Adipose tissue (tissue), 3 donors: ENCODE data around the gene PIGB. TPM values are rescaled to one million over a fixed set of nuclear protein-coding genes. Genes with fewer than 3 reads are reported as not detected.
"Not testable (repeated sequence)": the region's sequence is repeated elsewhere in the genome, so short reads cannot be mapped to it uniquely, and the experiment has no call there.

Source experiments
- H3K27ac ChIP-seq: one replicate; pipeline ENCODE4 v1.5.1; 2013; ENCODE audit warnings: low read depth, low read length
- WGBS, 3 donors: extraction: QIAGEN DNeasy Blood & Tissue Kit; methylation state at CpG; one replicate each; pipeline ENCODE4 v1.1.7; 2013; 5-methylcytosine and 5-hydroxymethylcytosine counted together
- polyA plus RNA-seq, 3 donors: library from polyadenylated mRNA; stranded (reverse); fragments of 200-250 nt; gene quantifications; one replicate each; pipeline ENCODE4 v1.2.3, GENCODE V29; 2013
- donor health status: healthy with polysubstance abuse.
- donor health status: Bipolar disorder and iron deficiency.
- donor health status: healthy.

The PIGB gene
- polyA plus RNA-seq, 3 donors: 2.8 to 6.8 (median 5.5) TPM

GRCh38 chr15:55289746-55290527, 29.1 kb upstream of the PIGB start, which contains the start of gene RAB27A:
Gene RAB27A (minus strand): TSS chr15:55289813. CDS start chr15:55234934, 54,879 bp downstream.
- peak within 1 kb of the TSS; percentile 79 for H3K27ac ChIP-seq
- 0 to 1% (median 0%) methylated on average over 54 to 69 of the region's 69 CpGs for WGBS, 3 donors

- WGBS, 3 donors: 21 to 23% (median 21%) methylated on average over 17 of the region's 17 CpGs
- no peak overlapping the region for H3K27ac ChIP-seq
Measured at GRCh38 chr15:55290528-55291057, 28.4 kb upstream of the PIGB start.

- H3K27ac ChIP-seq: no peak overlapping the region
Measured at GRCh38 chr15:55297315-55297714, 21.7 kb upstream of the PIGB start.

GRCh38 chr15:55302801-55303200, 16.2 kb upstream of the PIGB start:
- 96% methylated on average over 9 of the region's 32 CpGs; no CpG with 5 or more reads in 2 of the 3 donors for WGBS, 3 donors

GRCh38 chr15:55319537-55320237, 665 bp downstream of the PIGB start:
- 37 to 48% (median 47%) methylated on average over 4 of the region's 4 CpGs for WGBS, 3 donors
- H3K27ac ChIP-seq: no peak overlapping the region

More at GRCh38 chr15:55302801-55303200, 16.2 kb upstream of the PIGB start:
- not testable (repeated sequence) for H3K27ac ChIP-seq

- no peak overlapping the region for H3K27ac ChIP-seq
- WGBS, 3 donors: 25 to 60% (median 25%) methylated on average over 2 of the region's 2 CpGs
Measured at GRCh38 chr15:55320238-55320550, 1.2 kb downstream of the PIGB start.

GRCh38 chr15:55320963-55321362, 1.9 kb downstream of the PIGB start:
- 64 to 90% (median 86%) methylated on average over 1 of the region's 1 CpG for WGBS, 3 donors
- H3K27ac ChIP-seq: no peak overlapping the region

GRCh38 chr15:55322467-55322866, 3.4 kb downstream of the PIGB start:
- 65 to 86% (median 76%) methylated on average over 5 of the region's 5 CpGs for WGBS, 3 donors
- H3K27ac ChIP-seq: no peak overlapping the region

GRCh38 chr15:55327387-55327786, 8.4 kb downstream of the PIGB start:
- 64 to 83% (median 68%) methylated on average over 1 of the region's 1 CpG for WGBS, 3 donors
- H3K27ac ChIP-seq: no peak overlapping the region

- 87 to 97% (median 94%) methylated on average over 5 of the region's 5 CpGs for WGBS, 3 donors
- H3K27ac ChIP-seq: no peak overlapping the region
Measured at GRCh38 chr15:55334371-55334770, 15.3 kb downstream of the PIGB start.

- no peak overlapping the region for H3K27ac ChIP-seq
- 86 to 98% (median 97%) methylated on average over 1 of the region's 1 CpG for WGBS, 3 donors
Measured at GRCh38 chr15:55334997-55335396, 16.0 kb downstream of the PIGB start.

- H3K27ac ChIP-seq: no peak overlapping the region
- WGBS, 3 donors: 83 to 96% (median 92%) methylated on average over 1 of the region's 1 CpG
Measured at GRCh38 chr15:55337160-55337559, 18.1 kb downstream of the PIGB start.

- WGBS, 3 donors: 52 to 68% (median 58%) methylated on average over 2 of the region's 2 CpGs
- H3K27ac ChIP-seq: no peak overlapping the region
Measured at GRCh38 chr15:55343168-55343567, 24.1 kb downstream of the PIGB start.

- 75 to 91% (median 85%) methylated on average over 2 of the region's 2 CpGs for WGBS, 3 donors
- H3K27ac ChIP-seq: no peak overlapping the region
Measured at GRCh38 chr15:55344206-55344605, 25.2 kb downstream of the PIGB start.

- WGBS, 3 donors: 64 to 82% (median 77%) methylated on average over 4 of the region's 4 CpGs
- no peak overlapping the region for H3K27ac ChIP-seq
Measured at GRCh38 chr15:55348281-55348778, 29.3 kb downstream of the PIGB start.

GRCh38 chr15:55349282-55349681, 30.3 kb downstream of the PIGB start:
- 98 to 100% (median 100%) methylated on average over 2 of the region's 2 CpGs for WGBS, 3 donors
- H3K27ac ChIP-seq: no peak overlapping the region

GRCh38 chr15:55353025-55353424, 34.0 kb downstream of the PIGB start:
- H3K27ac ChIP-seq: no peak overlapping the region
- WGBS, 3 donors: 84 to 93% (median 90%) methylated on average over 2 of the region's 2 CpGs

GRCh38 chr15:55356985-55357585, 38.1 kb downstream of the PIGB start:
- 96 to 100% (median 97%) methylated on average over 5 of the region's 5 CpGs for WGBS, 3 donors
- no peak overlapping the region for H3K27ac ChIP-seq

- H3K27ac ChIP-seq: no peak overlapping the region
- WGBS, 3 donors: 92 to 98% (median 95%) methylated on average over 2 of the region's 2 CpGs
Measured at GRCh38 chr15:55357774-55358173, 38.8 kb downstream of the PIGB start.
